Measurements from ENCODE around the gene BICC1. TPM values are rescaled to one million over a fixed set of nuclear protein-coding genes. Genes with fewer than 3 reads are reported as not detected.
"Not testable (repeated sequence)": the region's sequence is repeated elsewhere in the genome, so short reads cannot be mapped to it uniquely, and the experiment has no call there.

Gene BICC1
- total RNA-seq, 3 donors from 2014 or later = not detected

- H3K27me3 Mint-ChIP-seq (ENCODE audit: low read depth) = no peaks in the 10 kb centered on the region
- H3K4me1 Mint-ChIP-seq (ENCODE audit: low read depth) = no peaks in the 10 kb centered on the region
Measured at GRCh38 chr10:58843760-58844159, 331.1 kb downstream of the BICC1 start.

GRCh38 chr10:58844680-58845079 lies 332.0 kb downstream of the BICC1 start:
- no peak overlapping the region for H3K4me3 Mint-ChIP-seq
- ATAC-seq (no peak), DNase-seq (no peak)
- no peaks in the 10 kb centered on the region for H3K9me3 Mint-ChIP-seq
- H3K4me1 Mint-ChIP-seq (ENCODE audit: low read depth) = no peaks in the 10 kb centered on the region
- H3K36me3 Mint-ChIP-seq (ENCODE audit: insufficient read depth) = no peaks in the 10 kb centered on the region
- no peaks in the 10 kb centered on the region for H3K27me3 Mint-ChIP-seq (ENCODE audit: low read depth)

More at GRCh38 chr10:58843760-58844159, 331.1 kb downstream of the BICC1 start:
- Mint-ChIP-seq H3K36me3 (ENCODE audit: insufficient read depth) (no peaks in the 10 kb centered on the region), H3K4me3 (no peak overlapping the region), H3K9me3 (no peaks in the 10 kb centered on the region)
- DNase-seq (no peak), ATAC-seq (no peak)

DNA sequence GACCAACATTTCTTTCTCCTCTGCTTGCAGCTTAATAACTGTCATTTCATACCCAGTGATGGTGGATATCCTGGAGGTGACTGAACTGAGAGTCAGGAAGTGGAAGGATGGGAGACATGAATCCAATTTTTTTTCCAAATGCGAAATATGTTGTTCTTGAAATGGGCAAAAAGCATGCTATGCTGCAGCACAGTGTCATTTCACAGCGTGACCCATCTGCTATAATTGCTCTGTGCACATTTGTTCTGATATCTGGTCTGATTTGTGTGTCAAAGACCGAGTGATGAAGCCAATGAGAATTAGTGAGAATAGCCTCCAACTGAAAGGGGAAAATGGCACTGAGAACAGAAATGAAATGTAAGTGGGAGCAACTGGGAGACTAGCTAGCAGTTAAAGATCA lies 334.2 kb downstream of the BICC1 start:
- Mint-ChIP-seq H3K4me1 (ENCODE audit: low read depth) (no peaks in the 10 kb centered on the region), H3K27me3 (ENCODE audit: low read depth) (no peaks in the 10 kb centered on the region), H3K9me3 (no peaks in the 10 kb centered on the region), H3K36me3 (ENCODE audit: insufficient read depth) (no peaks in the 10 kb centered on the region), H3K4me3 (no peak overlapping the region)
- no peak for DNase-seq
- no peak for ATAC-seq

GRCh38 chr10:58851606-58852005 lies 338.9 kb downstream of the BICC1 start:
- Mint-ChIP-seq H3K4me3 (no peak overlapping the region), H3K4me1 (ENCODE audit: low read depth) (no peaks in the 10 kb centered on the region), H3K27me3 (ENCODE audit: low read depth) (no peaks in the 10 kb centered on the region), H3K36me3 (ENCODE audit: insufficient read depth) (no peaks in the 10 kb centered on the region), H3K9me3 (no peaks in the 10 kb centered on the region)
- no peak for ATAC-seq
- DNase-seq = no peak

GRCh38 chr10:58853668-58854067 lies 341.0 kb downstream of the BICC1 start:
- H3K27me3 Mint-ChIP-seq (ENCODE audit: low read depth) = no peaks in the 10 kb centered on the region
- ATAC-seq (no peak), DNase-seq (no peak)
- H3K4me3 Mint-ChIP-seq = no peak overlapping the region
- no peaks in the 10 kb centered on the region for H3K36me3 Mint-ChIP-seq (ENCODE audit: insufficient read depth)
- peaks cover 7% of the 10 kb centered on the region for H3K9me3 Mint-ChIP-seq
- no peaks in the 10 kb centered on the region for H3K4me1 Mint-ChIP-seq (ENCODE audit: low read depth)

- H3K4me3 Mint-ChIP-seq = no peak overlapping the region
- H3K27me3 Mint-ChIP-seq (ENCODE audit: low read depth) = no peaks in the 10 kb centered on the region
- peaks cover 7% of the 10 kb centered on the region for H3K9me3 Mint-ChIP-seq
Measured at GRCh38 chr10:58854811-58855210, 342.1 kb downstream of the BICC1 start.

DNA sequence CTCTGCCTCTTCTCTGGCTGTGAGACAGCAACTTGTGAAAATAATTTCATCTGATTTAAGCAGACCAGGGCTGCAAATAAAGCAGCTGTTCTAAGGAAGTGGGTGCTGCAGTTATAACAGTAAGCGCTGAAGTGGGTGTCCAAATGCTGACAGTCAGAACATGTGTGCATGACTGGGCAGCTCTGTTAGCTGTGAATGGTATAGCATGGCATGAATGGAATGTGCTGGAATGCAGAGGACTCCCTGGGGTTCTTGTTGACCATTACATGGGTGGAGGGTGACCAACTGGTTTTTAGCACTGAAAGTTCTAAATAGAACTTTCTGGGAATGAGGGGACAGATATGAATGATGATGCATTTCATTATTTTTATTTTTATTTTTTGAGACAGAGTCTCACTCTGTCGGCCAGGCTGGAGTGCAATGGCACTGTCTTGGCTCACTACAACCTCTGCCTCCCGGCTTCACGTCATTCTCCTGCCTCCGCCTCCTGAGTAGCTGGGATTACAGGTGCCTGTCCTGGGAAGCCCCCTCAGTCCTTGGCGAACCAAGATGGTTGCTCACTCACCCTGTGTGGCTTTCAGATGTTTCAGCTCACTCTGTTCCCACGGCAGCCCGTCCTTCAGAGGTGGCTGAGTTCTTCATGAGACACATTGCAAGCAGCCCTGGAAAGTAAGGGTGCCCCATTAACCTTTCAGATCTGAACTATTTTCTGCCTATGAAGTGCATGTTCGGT lies 344.0 kb downstream of the BICC1 start:
- Mint-ChIP-seq H3K36me3 (ENCODE audit: insufficient read depth) (no peaks in the 10 kb centered on the region), H3K27me3 (ENCODE audit: low read depth) (no peaks in the 10 kb centered on the region), H3K4me3 (no peak overlapping the region), H3K4me1 (ENCODE audit: low read depth) (no peaks in the 10 kb centered on the region), H3K9me3 (peaks cover 7% of the 10 kb centered on the region)
- ATAC-seq (no peak), DNase-seq (no peak)

More at GRCh38 chr10:58854811-58855210, 342.1 kb downstream of the BICC1 start:
- ATAC-seq (no peak), DNase-seq (no peak)
- H3K4me1 Mint-ChIP-seq (ENCODE audit: low read depth) = no peaks in the 10 kb centered on the region
- H3K36me3 Mint-ChIP-seq (ENCODE audit: insufficient read depth) = no peaks in the 10 kb centered on the region

DNA sequence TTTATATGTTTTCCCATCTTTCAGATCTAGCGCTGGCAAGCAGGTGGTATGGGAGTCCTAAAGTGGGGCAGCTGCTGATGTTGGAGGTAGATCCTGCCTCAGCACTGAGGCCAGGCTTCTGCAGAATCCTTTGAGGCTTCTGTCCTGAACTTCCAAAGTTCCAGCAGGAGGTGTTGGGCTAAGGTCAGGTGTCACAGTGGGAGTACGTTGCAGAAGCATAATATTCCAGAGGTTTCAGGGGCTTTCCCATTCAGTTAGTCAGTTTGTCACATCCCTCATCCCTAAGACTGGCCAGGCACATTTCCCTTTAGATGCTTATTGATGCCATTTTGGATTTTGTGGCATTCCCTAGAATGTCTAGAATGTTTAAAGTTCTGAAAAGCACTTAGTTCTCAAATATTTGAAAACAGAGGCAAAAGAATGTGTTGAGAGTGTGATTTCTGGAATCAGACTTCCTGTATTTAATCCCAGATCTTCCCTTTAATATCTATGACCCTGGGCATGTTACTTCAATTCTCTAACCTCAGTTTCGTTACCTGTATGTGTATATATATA lies 344.7 kb downstream of the BICC1 start:
- ATAC-seq (no peak), DNase-seq (no peak)
- Mint-ChIP-seq H3K27me3 (ENCODE audit: low read depth) (no peaks in the 10 kb centered on the region), H3K4me1 (ENCODE audit: low read depth) (no peaks in the 10 kb centered on the region), H3K4me3 (no peak overlapping the region), H3K9me3 (peaks cover 7% of the 10 kb centered on the region), H3K36me3 (ENCODE audit: insufficient read depth) (no peaks in the 10 kb centered on the region)

- not testable (repeated sequence) for H3K4me3 Mint-ChIP-seq; H3K9me3 Mint-ChIP-seq; H3K4me1 Mint-ChIP-seq (ENCODE audit: low read depth); H3K27me3 Mint-ChIP-seq (ENCODE audit: low read depth); DNase-seq; ATAC-seq; H3K36me3 Mint-ChIP-seq (ENCODE audit: insufficient read depth)
Measured at GRCh38 chr10:58858123-58858522, 345.5 kb downstream of the BICC1 start.

DNA sequence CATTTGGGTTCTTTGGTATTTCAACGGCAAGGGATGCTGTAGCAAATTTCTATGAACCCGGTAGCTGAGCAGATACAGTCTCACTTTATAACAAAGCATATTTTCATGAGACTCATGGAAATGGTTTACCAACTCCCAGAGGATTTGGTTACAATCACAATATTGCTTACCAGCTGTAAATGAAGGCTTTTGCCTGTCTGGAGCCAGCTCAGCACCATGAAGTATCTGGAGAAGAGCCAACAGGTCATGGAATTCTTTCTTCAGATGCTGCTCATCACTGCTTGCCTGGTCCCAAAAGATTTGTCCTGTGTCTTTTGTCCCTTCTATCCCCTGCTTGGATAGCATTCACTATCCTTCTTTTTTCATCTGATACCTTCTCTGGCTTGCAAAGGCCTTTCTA lies 346.9 kb downstream of the BICC1 start:
- peaks cover 10% of the 10 kb centered on the region for H3K9me3 Mint-ChIP-seq
- no peaks in the 10 kb centered on the region for H3K4me1 Mint-ChIP-seq (ENCODE audit: low read depth)
- no peak overlapping the region for H3K4me3 Mint-ChIP-seq
- DNase-seq (no peak), ATAC-seq (no peak)
- H3K27me3 Mint-ChIP-seq (ENCODE audit: low read depth) = no peaks in the 10 kb centered on the region
- no peaks in the 10 kb centered on the region for H3K36me3 Mint-ChIP-seq (ENCODE audit: insufficient read depth)

GRCh38 chr10:58867683-58868082 lies 355.0 kb downstream of the BICC1 start:
- Mint-ChIP-seq H3K4me3 (no peak overlapping the region), H3K9me3 (peaks cover under 1% of the 10 kb centered on the region), H3K27me3 (ENCODE audit: low read depth) (no peaks in the 10 kb centered on the region), H3K36me3 (ENCODE audit: insufficient read depth) (no peaks in the 10 kb centered on the region), H3K4me1 (ENCODE audit: low read depth) (no peaks in the 10 kb centered on the region)
- ATAC-seq (no peak), DNase-seq (no peak)

DNA sequence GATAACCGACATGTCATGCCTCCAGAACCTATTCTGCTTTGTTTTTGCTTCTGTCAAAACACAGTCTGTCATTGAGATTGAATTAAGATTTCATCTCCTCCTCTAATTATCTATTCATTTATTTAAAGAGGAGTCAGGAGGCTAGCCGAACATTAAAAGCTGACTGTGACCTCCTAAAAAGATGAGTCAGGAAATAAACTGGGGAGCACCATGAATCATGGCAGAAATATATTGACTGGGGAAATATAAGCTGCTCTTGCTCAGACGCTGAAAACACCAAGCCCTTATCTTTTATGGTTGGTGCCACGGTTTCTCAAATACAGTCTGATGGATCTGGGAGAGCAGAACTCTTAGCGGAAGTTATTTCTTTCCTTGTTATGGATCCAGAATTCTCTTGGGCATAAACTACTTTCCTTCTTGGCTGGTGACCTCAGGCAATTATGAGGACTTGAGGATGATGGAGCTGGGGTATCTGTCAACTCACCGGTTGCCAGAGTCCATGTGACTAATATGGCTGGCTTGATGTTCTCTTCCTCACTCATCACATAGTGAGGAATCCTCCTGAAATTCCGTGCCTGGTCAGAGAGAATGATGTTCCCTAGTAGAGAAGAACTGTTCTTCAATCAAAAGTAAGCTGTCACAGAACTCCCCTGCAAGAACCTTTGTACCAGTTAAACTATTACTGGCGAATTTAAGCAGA lies 356.2 kb downstream of the BICC1 start:
- ATAC-seq (no peak), DNase-seq (no peak)
- Mint-ChIP-seq H3K4me3 (no peak overlapping the region), H3K36me3 (ENCODE audit: insufficient read depth) (no peaks in the 10 kb centered on the region), H3K4me1 (ENCODE audit: low read depth) (no peaks in the 10 kb centered on the region), H3K9me3 (no peaks in the 10 kb centered on the region), H3K27me3 (ENCODE audit: low read depth) (no peaks in the 10 kb centered on the region)

DNA sequence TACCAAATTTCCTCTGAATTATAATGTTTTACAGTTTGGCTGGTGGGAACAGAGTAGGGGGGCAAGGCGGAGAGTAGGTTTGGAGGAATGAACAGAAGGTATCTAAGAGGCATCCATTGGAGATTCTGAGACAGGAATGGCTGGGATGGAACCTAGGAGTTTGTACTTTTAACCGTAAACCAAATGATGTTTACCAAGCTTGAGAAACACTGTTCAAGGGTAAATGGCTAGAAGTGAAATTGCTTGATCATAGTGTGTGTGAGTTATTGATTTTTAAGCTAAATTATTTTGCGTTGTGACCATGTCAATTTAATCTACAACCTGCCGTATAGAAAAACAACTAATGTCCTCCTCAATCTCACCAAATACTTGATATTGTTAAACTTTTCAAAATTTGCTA lies 357.4 kb downstream of the BICC1 start:
- Mint-ChIP-seq H3K27me3 (ENCODE audit: low read depth) (no peaks in the 10 kb centered on the region), H3K4me1 (ENCODE audit: low read depth) (no peaks in the 10 kb centered on the region), H3K36me3 (ENCODE audit: insufficient read depth) (no peaks in the 10 kb centered on the region), H3K4me3 (no peak overlapping the region), H3K9me3 (no peaks in the 10 kb centered on the region)
- DNase-seq (no peak), ATAC-seq (no peak)

DNA sequence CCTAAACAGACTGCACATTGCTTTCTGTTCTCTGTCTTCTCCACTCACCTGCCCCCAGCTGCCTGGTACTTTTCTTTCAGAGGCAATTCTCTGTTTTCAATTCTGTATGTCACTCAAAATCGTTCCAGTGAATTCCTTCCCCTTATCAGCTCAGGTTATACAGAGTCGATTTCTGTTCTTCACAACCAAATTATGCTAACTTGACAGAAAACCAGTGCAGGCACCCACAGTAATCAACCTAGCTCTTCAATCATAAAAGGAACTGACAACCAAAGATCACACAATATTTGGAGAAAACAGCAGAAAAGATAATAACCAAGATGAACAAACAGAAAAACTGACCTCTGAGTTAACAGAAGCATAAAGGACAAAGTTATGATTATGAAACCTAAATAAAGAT lies 360.5 kb downstream of the BICC1 start:
- ATAC-seq = no peak
- Mint-ChIP-seq H3K27me3 (ENCODE audit: low read depth) (no peaks in the 10 kb centered on the region), H3K4me3 (no peak overlapping the region), H3K9me3 (no peaks in the 10 kb centered on the region), H3K4me1 (ENCODE audit: low read depth) (no peaks in the 10 kb centered on the region), H3K36me3 (ENCODE audit: insufficient read depth) (no peaks in the 10 kb centered on the region)
- DNase-seq = no peak

Measured in activated T-cell treated with anti-CD3 and anti-CD28 coated beads, Interleukin-2, amount 50 U/mL, for 4 hours (primary cell).